Calu3 (cell line): ENCODE measurements around the gene MLX. TPM values are rescaled to one million over a fixed set of nuclear protein-coding genes. Genes with fewer than 3 reads are reported as not detected.

ENCODE experiments used
- BruUV-seq: library from RNA; stranded (reverse); fragments of 400-500 nt; replicated peaks from 2 replicates; lab custom pipeline; 2021; lab: Mats Ljungman, UMichigan
- CTCF ChIA-PET: fragments of 300-600 bp; sonication (Branson Sonifier 250); formaldehyde crosslinking; loops from one replicate; lab custom pipeline; 2022; ENCODE audit warnings: antibody characterized with exemption; lab: Charles Lee
- DNase-seq: peaks from one replicate; pipeline ENCODE4 v3.0.0; 2022
- H3K27ac Mint-ChIP-seq: one replicate; pipeline ENCODE4 v1.8.0; 2022; ENCODE audit warnings: mixed read lengths; ENCODE audit not compliant: unreplicated experiment
- H3K27me3 Mint-ChIP-seq: one replicate; pipeline ENCODE4 v1.8.0; 2022; ENCODE audit warnings: mixed read lengths; ENCODE audit not compliant: unreplicated experiment
- H3K36me3 Mint-ChIP-seq: one replicate; pipeline ENCODE4 v1.8.0; 2022; ENCODE audit warnings: mild to moderate bottlenecking, moderate library complexity, mixed read lengths; ENCODE audit not compliant: insufficient read depth, unreplicated experiment
- H3K4me1 Mint-ChIP-seq: one replicate; pipeline ENCODE4 v1.8.0; 2022; ENCODE audit warnings: mild to moderate bottlenecking, low read depth, mixed read lengths; ENCODE audit not compliant: unreplicated experiment
- H3K4me3 Mint-ChIP-seq: one replicate; pipeline ENCODE4 v1.8.0; 2022; ENCODE audit warnings: mild to moderate bottlenecking, low read depth, moderate library complexity, mixed read lengths; ENCODE audit not compliant: unreplicated experiment
- H3K9me3 Mint-ChIP-seq: one replicate; pipeline ENCODE4 v1.8.0; 2022; ENCODE audit warnings: low read depth, mixed read lengths; ENCODE audit not compliant: unreplicated experiment
- intact Hi-C: fragments of 100-400 bp; cut with micrococcal nuclease; formaldehyde crosslinking; loops from one replicate; pipeline ENCODE4 v1.10.0; 2022; ENCODE audit not compliant: unreplicated experiment
- total RNA-seq: library from RNA; stranded (reverse); gene quantifications from 2 replicates; pipeline ENCODE4 v1.2.3, GENCODE V29; 2022
- TF ChIP-seq, protein P1 (sequence below): fragments of 200-600 bp; IDR thresholded peaks from one replicate; pipeline ENCODE4 v1.8.0; 2022; ENCODE audit warnings: antibody characterized with exemption; ENCODE audit not compliant: unreplicated experiment

Gene MLX
- total RNA-seq, 1 experiment from 2014 or later = 69.8 TPM

GRCh38 chr17:42559075-42559474 lies 7.8 kb upstream of the MLX start:
- H3K4me3 Mint-ChIP-seq = no peak overlapping the region
- DNase-seq = no peak
- CTCF ChIA-PET = interaction anchor here (1.2 to 1.4 kb wide), 2 partner anchors 10 to 18 kb away, joined by 3 to 5 read pairs; partner anchors contain the start of gene PSMC3IP
- intact Hi-C loops = no loop called here
- H3K27ac Mint-ChIP-seq = no peak overlapping the region
- BruUV-seq = no TSS peak
- peaks cover 58% of the 10 kb centered on the region for H3K36me3 Mint-ChIP-seq
- TF ChIP-seq, protein P1, sequence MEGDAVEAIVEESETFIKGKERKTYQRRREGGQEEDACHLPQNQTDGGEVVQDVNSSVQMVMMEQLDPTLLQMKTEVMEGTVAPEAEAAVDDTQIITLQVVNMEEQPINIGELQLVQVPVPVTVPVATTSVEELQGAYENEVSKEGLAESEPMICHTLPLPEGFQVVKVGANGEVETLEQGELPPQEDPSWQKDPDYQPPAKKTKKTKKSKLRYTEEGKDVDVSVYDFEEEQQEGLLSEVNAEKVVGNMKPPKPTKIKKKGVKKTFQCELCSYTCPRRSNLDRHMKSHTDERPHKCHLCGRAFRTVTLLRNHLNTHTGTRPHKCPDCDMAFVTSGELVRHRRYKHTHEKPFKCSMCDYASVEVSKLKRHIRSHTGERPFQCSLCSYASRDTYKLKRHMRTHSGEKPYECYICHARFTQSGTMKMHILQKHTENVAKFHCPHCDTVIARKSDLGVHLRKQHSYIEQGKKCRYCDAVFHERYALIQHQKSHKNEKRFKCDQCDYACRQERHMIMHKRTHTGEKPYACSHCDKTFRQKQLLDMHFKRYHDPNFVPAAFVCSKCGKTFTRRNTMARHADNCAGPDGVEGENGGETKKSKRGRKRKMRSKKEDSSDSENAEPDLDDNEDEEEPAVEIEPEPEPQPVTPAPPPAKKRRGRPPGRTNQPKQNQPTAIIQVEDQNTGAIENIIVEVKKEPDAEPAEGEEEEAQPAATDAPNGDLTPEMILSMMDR = no peak
- H3K27me3 Mint-ChIP-seq = no peaks in the 10 kb centered on the region
- H3K4me1 Mint-ChIP-seq = peaks cover 14% of the 10 kb centered on the region
- no peaks in the 10 kb centered on the region for H3K9me3 Mint-ChIP-seq

GRCh38 chr17:42560246-42560645 lies 6.7 kb upstream of the MLX start:
- Mint-ChIP-seq H3K4me3 (no peak overlapping the region), H3K27me3 (no peaks in the 10 kb centered on the region), H3K9me3 (no peaks in the 10 kb centered on the region), H3K36me3 (peaks cover 55% of the 10 kb centered on the region), H3K27ac (no peak overlapping the region), H3K4me1 (peaks cover 17% of the 10 kb centered on the region)
- intact Hi-C loops = no loop called here
- DNase-seq = no peak
- TF ChIP-seq, protein P1 = no peak
- CTCF ChIA-PET = interaction anchor here (1.2 kb wide), 1 partner anchor 12 kb away, joined by 5 read pairs; no protein-coding TSS in a partner anchor
- BruUV-seq = no TSS peak

DNA sequence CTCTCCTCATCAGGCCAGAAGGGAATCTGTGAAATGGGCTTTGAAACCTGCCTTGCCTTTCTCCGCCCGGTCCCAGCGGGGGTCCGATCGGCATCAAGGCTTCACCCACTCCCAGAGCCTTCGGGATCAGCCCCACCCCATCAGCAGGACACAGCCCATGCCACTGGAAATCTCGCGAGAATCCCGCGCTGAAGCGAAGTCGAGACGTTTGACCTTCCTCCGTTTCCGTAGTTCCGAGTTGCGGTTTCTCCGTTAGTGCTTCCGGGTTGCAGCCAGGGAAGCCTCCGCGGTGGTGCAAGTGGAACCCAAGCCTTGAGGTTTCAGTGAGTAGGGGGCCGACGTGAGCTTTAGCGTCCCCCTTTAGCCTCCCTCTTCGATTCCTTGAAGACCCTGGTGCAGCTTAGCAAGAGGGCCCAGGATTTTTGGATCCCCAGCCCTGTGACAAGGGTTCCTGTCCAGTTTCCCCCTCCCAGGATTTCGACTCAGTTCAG lies 5.0 kb upstream of the MLX start, which contains the start of gene COASY:
Gene COASY (plus strand): TSS at position 252 of the 491 bp plus-strand sequence. CDS start 475 bp downstream, outside the sequence.
- Mint-ChIP-seq H3K4me1 (peaks cover 25% of the 10 kb centered on the region), H3K36me3 (peaks cover 62% of the 10 kb centered on the region), H3K4me3 (peak within 1 kb of the TSS; percentile 100), H3K9me3 (no peaks in the 10 kb centered on the region), H3K27ac (peak within 1 kb of the TSS; percentile 93), H3K27me3 (no peaks in the 10 kb centered on the region)
- intact Hi-C loops = no loop called here
- BruUV-seq = no TSS peak
- DNase-seq = peak; percentile 98
- CTCF ChIA-PET = no interaction called here
- TF ChIP-seq, protein P1 = no peak

- Mint-ChIP-seq H3K4me3 (peak overlapping the region; percentile 100), H3K4me1 (peaks cover 28% of the 10 kb centered on the region), H3K27ac (peak overlapping the region; percentile 93), H3K9me3 (no peaks in the 10 kb centered on the region), H3K36me3 (peaks cover 69% of the 10 kb centered on the region), H3K27me3 (no peaks in the 10 kb centered on the region)
- BruUV-seq = TSS peak; percentile 69
- DNase-seq = peak; percentile 47
- CTCF ChIA-PET = interaction anchor here (0.9 to 1.4 kb wide), 3 partner anchors 14 to 261 kb away, joined by 3 to 9 read pairs (median 3); partner anchors contain the start of genes BECN1 and PSMC3IP
- TF ChIP-seq, protein P1 = no peak
- intact Hi-C loops = no loop called here
These were observed 4.3 kb upstream of the MLX start for GRCh38 chr17:42562388-42563142.
